ENCODE data around the gene DRC3. TPM values are rescaled to one million over a fixed set of nuclear protein-coding genes. Genes with fewer than 3 reads are reported as not detected.
A peak's percentile ranks its signal among the peaks of the same experiment; 100 is the strongest.
"Not testable (repeated sequence)": the region's sequence is repeated elsewhere in the genome, so short reads cannot be mapped to it uniquely, and the experiment has no call there.

Gene DRC3
- total RNA-seq, 1 donor from 2014 or later = 13.4 TPM

GRCh38 chr17:17937958-17938357 lies 34.7 kb upstream of the DRC3 start:
- Histone ChIP-seq H3K9me3 (no peaks in the 10 kb centered on the region), H3K4me3 (no peak overlapping the region), H3K27me3 (ENCODE audit: low read depth) (no peaks in the 10 kb centered on the region), H3K27ac (no peak overlapping the region), H3K4me1 (peaks cover 68% of the 10 kb centered on the region), H3K36me3 (no peaks in the 10 kb centered on the region)
- ATAC-seq (no peak), DNase-seq (no peak)
- intact Hi-C loops (cut with DNase I) = no loop called here
- TF ChIP-seq CTCF (IDR thresholded peaks at IDR 0.05) = no peak

- no peaks in the 10 kb centered on the region for H3K36me3 ChIP-seq
- no peak overlapping the region for H3K27ac ChIP-seq
- TF ChIP-seq CTCF (IDR thresholded peaks at IDR 0.05) = no peak
- no peak overlapping the region for H3K4me3 ChIP-seq
- H3K27me3 ChIP-seq (ENCODE audit: low read depth) = no peaks in the 10 kb centered on the region
- no peaks in the 10 kb centered on the region for H3K9me3 ChIP-seq
- no peak for DNase-seq
- H3K4me1 ChIP-seq = peaks cover 74% of the 10 kb centered on the region
- peak; percentile 22 to 31 for ATAC-seq
- intact Hi-C loops (cut with DNase I) = no loop called here
Measured at GRCh38 chr17:17938388-17939107, 34.1 kb upstream of the DRC3 start.

- H3K27me3 ChIP-seq (ENCODE audit: low read depth); DNase-seq; intact Hi-C loops (cut with DNase I); H3K9me3 ChIP-seq; H3K4me3 ChIP-seq; H3K27ac ChIP-seq; ATAC-seq; H3K36me3 ChIP-seq: not testable (repeated sequence)
- H3K4me1 ChIP-seq = peaks cover 74% of the 10 kb centered on the region
Measured at GRCh38 chr17:17939941-17940340, 32.7 kb upstream of the DRC3 start.

GRCh38 chr17:17940441-17940911 lies 32.2 kb upstream of the DRC3 start:
- TF ChIP-seq CTCF (IDR thresholded peaks at IDR 0.05) = no peak
- Histone ChIP-seq H3K27me3 (ENCODE audit: low read depth) (no peaks in the 10 kb centered on the region), H3K36me3 (no peaks in the 10 kb centered on the region), H3K27ac (no peak overlapping the region), H3K4me3 (no peak overlapping the region), H3K9me3 (no peaks in the 10 kb centered on the region), H3K4me1 (peaks cover 68% of the 10 kb centered on the region)
- intact Hi-C loops (cut with DNase I) = no loop called here
- no peak for ATAC-seq
- no peak for DNase-seq

- H3K27me3 ChIP-seq (ENCODE audit: low read depth) = no peaks in the 10 kb centered on the region
- peaks cover 63% of the 10 kb centered on the region for H3K4me1 ChIP-seq
- no peak overlapping the region for H3K4me3 ChIP-seq
- no peaks in the 10 kb centered on the region for H3K36me3 ChIP-seq
- no peak overlapping the region for H3K27ac ChIP-seq
- TF ChIP-seq CTCF (IDR thresholded peaks at IDR 0.05) = no peak
- ATAC-seq (no peak), DNase-seq (no peak)
- H3K9me3 ChIP-seq = no peaks in the 10 kb centered on the region
- intact Hi-C loops (cut with DNase I) = no loop called here
Measured at GRCh38 chr17:17941015-17941414, 31.6 kb upstream of the DRC3 start.

- no peak for TF ChIP-seq CTCF (IDR thresholded peaks at IDR 0.05)
- no peak overlapping the region for H3K4me3 ChIP-seq
- no peaks in the 10 kb centered on the region for H3K9me3 ChIP-seq
- ATAC-seq (peak; percentile 14 to 68), DNase-seq (no peak)
- intact Hi-C loops (cut with DNase I) = no loop called here
- no peaks in the 10 kb centered on the region for H3K27me3 ChIP-seq (ENCODE audit: low read depth)
- no peaks in the 10 kb centered on the region for H3K36me3 ChIP-seq
- peak overlapping the region; percentile 61 for H3K27ac ChIP-seq
- peaks cover 49% of the 10 kb centered on the region for H3K4me1 ChIP-seq
Measured at GRCh38 chr17:17942846-17943245, 29.8 kb upstream of the DRC3 start.

Measured in lower lobe of right lung (tissue), 2 donors.